ENCODE measurements around the gene SLC5A12.

SLC5A12 gene

GRCh38 chr11:26721948-26722475 lies at the start of gene SLC5A12:
SLC5A12 (minus strand) TSS chr11:26722060; CDS start chr11:26721714, 346 bp downstream.
- in situ Hi-C loops (cut with HindIII; ENCODE audit: low sequenced_read_pairs): no loop called here

- in situ Hi-C loops (cut with HindIII; ENCODE audit: low sequenced_read_pairs): loop anchor here (25.0 kb wide), 1 partner anchor 368 kb away; no protein-coding TSS in a partner anchor
These were observed 47.2 kb upstream of the SLC5A12 start for GRCh38 chr11:26769027-26769426.

- in situ Hi-C loops (cut with HindIII; ENCODE audit: low sequenced_read_pairs): loop anchor here (25.0 kb wide), 1 partner anchor 370 kb away; no protein-coding TSS in a partner anchor
These were observed 45.2 kb upstream of the SLC5A12 start for GRCh38 chr11:26767060-26767459.

GRCh38 chr11:26765323-26765722 lies 43.5 kb upstream of the SLC5A12 start:
- in situ Hi-C loops (cut with HindIII; ENCODE audit: low sequenced_read_pairs): loop anchor here (25.0 kb wide), 1 partner anchor 372 kb away; no protein-coding TSS in a partner anchor

- in situ Hi-C loops (cut with HindIII; ENCODE audit: low sequenced_read_pairs): loop anchor here (25.0 kb wide), 1 partner anchor 372 kb away; no protein-coding TSS in a partner anchor
These were observed 43.0 kb upstream of the SLC5A12 start for GRCh38 chr11:26764825-26765224.

GRCh38 chr11:26764315-26764714 lies 42.5 kb upstream of the SLC5A12 start:
- in situ Hi-C loops (cut with HindIII; ENCODE audit: low sequenced_read_pairs): loop anchor here (25.0 kb wide), 1 partner anchor 373 kb away; no protein-coding TSS in a partner anchor

GRCh38 chr11:26762089-26762488 lies 40.2 kb upstream of the SLC5A12 start:
- in situ Hi-C loops (cut with HindIII; ENCODE audit: low sequenced_read_pairs): loop anchor here (25.0 kb wide), 1 partner anchor 375 kb away; no protein-coding TSS in a partner anchor

GRCh38 chr11:26761361-26761809 lies 39.5 kb upstream of the SLC5A12 start:
- in situ Hi-C loops (cut with HindIII; ENCODE audit: low sequenced_read_pairs): loop anchor here (25.0 kb wide), 1 partner anchor 376 kb away; no protein-coding TSS in a partner anchor

GRCh38 chr11:26757995-26758394 lies 36.1 kb upstream of the SLC5A12 start:
- in situ Hi-C loops (cut with HindIII; ENCODE audit: low sequenced_read_pairs): loop anchor here (25.0 kb wide), 1 partner anchor 379 kb away; no protein-coding TSS in a partner anchor

GRCh38 chr11:26755762-26756161 lies 33.9 kb upstream of the SLC5A12 start:
- in situ Hi-C loops (cut with HindIII; ENCODE audit: low sequenced_read_pairs): loop anchor here (25.0 kb wide), 1 partner anchor 382 kb away; no protein-coding TSS in a partner anchor

GRCh38 chr11:26753723-26754504 lies 32.1 kb upstream of the SLC5A12 start:
- in situ Hi-C loops (cut with HindIII; ENCODE audit: low sequenced_read_pairs): loop anchor here (25.0 kb wide), 1 partner anchor 383 kb away; no protein-coding TSS in a partner anchor

- in situ Hi-C loops (cut with HindIII; ENCODE audit: low sequenced_read_pairs): loop anchor here (25.0 kb wide), 1 partner anchor 387 kb away; no protein-coding TSS in a partner anchor
These were observed 28.1 kb upstream of the SLC5A12 start for GRCh38 chr11:26749927-26750326.

GRCh38 chr11:26743622-26744021 lies 21.8 kb upstream of the SLC5A12 start:
- in situ Hi-C loops (cut with HindIII; ENCODE audit: low sequenced_read_pairs): no loop called here

- in situ Hi-C loops (cut with HindIII; ENCODE audit: low sequenced_read_pairs): no loop called here
These were observed 21.1 kb upstream of the SLC5A12 start for GRCh38 chr11:26742966-26743365.

GRCh38 chr11:26741036-26741435 lies 19.2 kb upstream of the SLC5A12 start:
- in situ Hi-C loops (cut with HindIII; ENCODE audit: low sequenced_read_pairs): no loop called here

GRCh38 chr11:26739366-26740073 lies 17.7 kb upstream of the SLC5A12 start:
- in situ Hi-C loops (cut with HindIII; ENCODE audit: low sequenced_read_pairs): no loop called here

GRCh38 chr11:26734691-26735090 lies 12.8 kb upstream of the SLC5A12 start:
- in situ Hi-C loops (cut with HindIII; ENCODE audit: low sequenced_read_pairs): no loop called here

- in situ Hi-C loops (cut with HindIII; ENCODE audit: low sequenced_read_pairs): no loop called here
These were observed 9.2 kb upstream of the SLC5A12 start for GRCh38 chr11:26731084-26731456.

GRCh38 chr11:26730414-26731083 lies 8.7 kb upstream of the SLC5A12 start:
- in situ Hi-C loops (cut with HindIII; ENCODE audit: low sequenced_read_pairs): no loop called here

- in situ Hi-C loops (cut with HindIII; ENCODE audit: low sequenced_read_pairs): no loop called here
These were observed 7.4 kb upstream of the SLC5A12 start for GRCh38 chr11:26729284-26729683.

Measured in endothelial cell of hepatic sinusoid (primary cell).